PFSK-1 (cell line): ENCODE data around the gene COX4I2.

Source experiments
- POLR2AphosphoS5 ChIP-seq: IDR thresholded peaks from 2 replicates; pipeline ENCODE4 v1.6.1; 2012; ENCODE audit warnings: low read depth, mild to moderate bottlenecking, control low read depth, low read length, moderate library complexity
- TF ChIP-seq, protein P1 (sequence below), 2 experiments: IDR thresholded peaks; 2 replicates each; pipeline versions ENCODE4 v1.6.1 to v1.8.0; 2011 to 2012; ENCODE audit warnings: low read depth in 2 of 2, low read length in 2 of 2, control low read depth in 1 of 2, inconsistent platforms in 1 of 2, mild to moderate bottlenecking in 1 of 2, moderate library complexity in 1 of 2; ENCODE audit not compliant: insufficient read depth in 1 of 2

DNA sequence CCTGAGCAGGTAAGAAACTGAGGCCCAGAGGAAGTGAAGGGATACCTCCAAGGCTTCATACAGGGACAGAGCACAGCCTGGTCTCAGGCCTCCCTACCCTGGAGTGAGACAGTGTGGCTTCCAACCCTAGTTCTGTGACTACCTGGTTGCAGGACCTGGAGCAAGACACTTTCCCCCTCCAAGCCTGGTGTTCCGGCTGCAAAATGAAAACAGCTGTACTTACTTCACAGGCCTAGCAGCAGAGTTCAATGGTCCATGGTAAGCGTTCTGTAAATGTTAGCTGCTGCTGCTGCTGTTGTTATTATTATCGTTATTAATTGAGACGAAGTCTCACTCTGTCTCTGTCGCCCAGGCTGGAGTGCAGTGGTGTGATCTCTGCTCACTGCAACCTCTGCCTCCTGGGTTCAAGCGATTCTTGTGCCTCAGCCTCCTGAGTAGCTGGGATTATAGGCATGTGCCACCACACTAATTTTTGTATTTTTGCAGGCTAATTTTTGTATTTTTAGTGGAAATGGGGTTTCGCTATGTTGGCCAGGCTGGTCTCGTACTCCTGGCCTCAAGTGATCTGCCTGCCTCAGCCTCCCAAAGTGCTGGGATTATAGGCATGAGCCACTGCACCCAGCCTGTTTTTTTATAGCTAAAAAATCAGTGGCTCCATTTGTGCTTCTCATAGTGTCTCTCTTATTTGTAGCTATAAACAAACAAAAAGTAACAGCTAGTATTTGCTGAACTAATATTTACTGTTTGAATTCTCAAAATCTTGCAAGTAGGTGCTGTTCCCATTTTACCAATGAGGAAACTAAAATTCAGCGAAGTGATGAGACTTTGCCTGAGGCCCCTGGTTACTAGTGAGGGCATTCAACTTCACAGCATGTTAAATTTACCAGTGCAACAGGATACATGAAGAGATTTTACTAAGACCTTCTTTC is 41.9 kb downstream of the COX4I2 start:
- TF ChIP-seq, protein P1, sequence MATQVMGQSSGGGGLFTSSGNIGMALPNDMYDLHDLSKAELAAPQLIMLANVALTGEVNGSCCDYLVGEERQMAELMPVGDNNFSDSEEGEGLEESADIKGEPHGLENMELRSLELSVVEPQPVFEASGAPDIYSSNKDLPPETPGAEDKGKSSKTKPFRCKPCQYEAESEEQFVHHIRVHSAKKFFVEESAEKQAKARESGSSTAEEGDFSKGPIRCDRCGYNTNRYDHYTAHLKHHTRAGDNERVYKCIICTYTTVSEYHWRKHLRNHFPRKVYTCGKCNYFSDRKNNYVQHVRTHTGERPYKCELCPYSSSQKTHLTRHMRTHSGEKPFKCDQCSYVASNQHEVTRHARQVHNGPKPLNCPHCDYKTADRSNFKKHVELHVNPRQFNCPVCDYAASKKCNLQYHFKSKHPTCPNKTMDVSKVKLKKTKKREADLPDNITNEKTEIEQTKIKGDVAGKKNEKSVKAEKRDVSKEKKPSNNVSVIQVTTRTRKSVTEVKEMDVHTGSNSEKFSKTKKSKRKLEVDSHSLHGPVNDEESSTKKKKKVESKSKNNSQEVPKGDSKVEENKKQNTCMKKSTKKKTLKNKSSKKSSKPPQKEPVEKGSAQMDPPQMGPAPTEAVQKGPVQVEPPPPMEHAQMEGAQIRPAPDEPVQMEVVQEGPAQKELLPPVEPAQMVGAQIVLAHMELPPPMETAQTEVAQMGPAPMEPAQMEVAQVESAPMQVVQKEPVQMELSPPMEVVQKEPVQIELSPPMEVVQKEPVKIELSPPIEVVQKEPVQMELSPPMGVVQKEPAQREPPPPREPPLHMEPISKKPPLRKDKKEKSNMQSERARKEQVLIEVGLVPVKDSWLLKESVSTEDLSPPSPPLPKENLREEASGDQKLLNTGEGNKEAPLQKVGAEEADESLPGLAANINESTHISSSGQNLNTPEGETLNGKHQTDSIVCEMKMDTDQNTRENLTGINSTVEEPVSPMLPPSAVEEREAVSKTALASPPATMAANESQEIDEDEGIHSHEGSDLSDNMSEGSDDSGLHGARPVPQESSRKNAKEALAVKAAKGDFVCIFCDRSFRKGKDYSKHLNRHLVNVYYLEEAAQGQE (IDR thresholded peaks at IDR 0.05; ENCODE audit: insufficient read depth in 1 of 2, low read depth in 2 of 2, low read length in 2 of 2), result no peak
- no peak for TF ChIP-seq POLR2AphosphoS5
